CD4-positive, alpha-beta T cell (primary cell): ENCODE results near the gene SMPD1. TPM values are rescaled to one million over a fixed set of nuclear protein-coding genes. Genes with fewer than 3 reads are reported as not detected.
A peak's percentile ranks its signal among the peaks of the same experiment; 100 is the strongest.

Experiments used
- ATAC-seq: fragments of 200-7000 bp; cut with Tn5 transposase; one replicate; pipeline ENCODE4 v1.10.0; 2022; ENCODE audit warnings: mild to moderate bottlenecking; ENCODE audit not compliant: poor library complexity
- CTCF ChIA-PET: fragments of 350-600 bp; sonication (Branson Sonifier 250); formaldehyde crosslinking; loops from one replicate; lab custom pipeline; 2021; ENCODE audit warnings: antibody characterized with exemption, inconsistent platforms; lab: Charles Lee
- POLR2A ChIA-PET: fragments of 350-600 bp; sonication (Branson Sonifier 250); formaldehyde crosslinking; loops from one replicate; lab custom pipeline; 2021; ENCODE audit warnings: antibody characterized with exemption, inconsistent platforms; lab: Charles Lee
- DNase-seq, 14 experiments: peaks; one replicate each; pipeline ENCODE4 v3.0.0-alpha.2; 2013 to 2020; ENCODE audit warnings: mixed read lengths in 2 of 14
- H3K27ac ChIP-seq, 2 donors: one replicate each; pipeline versions ENCODE4 v1.5.1 to v1.7.0; 2013; ENCODE audit warnings: low read length in 2 of 2, low read depth in 1 of 2, mild to moderate bottlenecking in 1 of 2
- H3K27me3 ChIP-seq, 2 experiments: 1 replicate in 1 of 2; 2 replicates in 1 of 2; pipeline versions ENCODE4 v1.6.1 to v1.7.0; 2013; ENCODE audit warnings: low read length in 2 of 2, control low read depth in 1 of 2, mild to moderate bottlenecking in 1 of 2, moderate library complexity in 1 of 2; ENCODE audit not compliant: insufficient read depth in 2 of 2, control insufficient read depth in 1 of 2
- H3K36me3 ChIP-seq: one replicate; pipeline ENCODE4 v1.6.1; 2013; ENCODE audit warnings: low read length, control low read depth; ENCODE audit not compliant: insufficient read depth
- H3K4me1 ChIP-seq: one replicate; pipeline ENCODE4 v1.6.1; 2013; ENCODE audit warnings: low read length, control low read depth; ENCODE audit not compliant: insufficient read depth
- H3K4me3 ChIP-seq: one replicate; pipeline ENCODE4 v1.5.1; 2013; ENCODE audit warnings: mild to moderate bottlenecking, low read length, moderate library complexity
- H3K9me3 ChIP-seq, 2 experiments: 1 replicate in 1 of 2; 2 replicates in 1 of 2; pipeline versions ENCODE4 v1.6.1 to v1.7.0; 2013; ENCODE audit warnings: low read length in 2 of 2, mild to moderate bottlenecking in 2 of 2, control low read depth in 1 of 2, moderate library complexity in 1 of 2; ENCODE audit not compliant: control insufficient read depth in 1 of 2, insufficient read depth in 1 of 2
- H3K27ac Mint-ChIP-seq: one replicate; pipeline ENCODE4 v1.8.0; 2020; ENCODE audit warnings: mixed read lengths
- H3K27me3 Mint-ChIP-seq: one replicate; pipeline ENCODE4 v1.8.0; 2021; ENCODE audit warnings: mixed read lengths
- H3K36me3 Mint-ChIP-seq: one replicate; pipeline ENCODE4 v1.8.0; 2021; ENCODE audit warnings: low read depth, mixed read lengths
- H3K4me1 Mint-ChIP-seq: one replicate; pipeline ENCODE4 v1.8.0; 2021; ENCODE audit warnings: low read depth, mixed read lengths
- H3K4me3 Mint-ChIP-seq: one replicate; pipeline ENCODE4 v1.8.0; 2020; ENCODE audit warnings: mild to moderate bottlenecking, mixed read lengths
- H3K9me3 Mint-ChIP-seq: one replicate; pipeline ENCODE4 v1.8.0; 2020; ENCODE audit warnings: mixed read lengths
- CTCF ChIP-seq: fragments of 200-600 bp; IDR thresholded peaks from one replicate; pipeline ENCODE4 v1.8.0; 2022; ENCODE audit warnings: antibody characterized with exemption, mild to moderate bottlenecking
- intact Hi-C, 2 experiments: fragments of 100-400 bp; cut with DNase I in 1 of 2; cut with micrococcal nuclease in 1 of 2; formaldehyde crosslinking; loops; one replicate each; pipeline versions ENCODE4 v1.15.1 to v1.9.0; 2023 to 2025; cut with DNase I, micrococcal nuclease
- total RNA-seq, 174 experiments: library from RNA in 2 of 174; stranded (reverse) in 2 of 174; gene quantifications; one replicate each; pipeline ENCODE4 v1.2.3 and lab custom pipeline; 2021 to 2026

The SMPD1 gene
- total RNA-seq, 2 experiments from 2014 or later = 70.9 to 75.0 TPM

GRCh38 chr11:6443269-6444003, 53.2 kb downstream of the SMPD1 start:
- Mint-ChIP-seq H3K4me3 (no peak overlapping the region), H3K4me1 (no peaks in the 10 kb centered on the region), H3K27me3 (no peaks in the 10 kb centered on the region), H3K27ac (no peak overlapping the region), H3K9me3 (no peaks in the 10 kb centered on the region), H3K36me3 (no peaks in the 10 kb centered on the region)
- peak; percentile 89 for TF ChIP-seq CTCF
- Histone ChIP-seq H3K4me1 (peaks cover 21% of the 10 kb centered on the region), H3K36me3 (no peaks in the 10 kb centered on the region), H3K27me3 (no peaks in the 10 kb centered on the region), H3K4me3 (no peak overlapping the region), H3K9me3 (no peaks in the 10 kb centered on the region), H3K27ac (no peak overlapping the region)
- POLR2A ChIA-PET = interaction anchor here (0.6 to 3.2 kb wide), 14 partner anchors 12 to 68 kb away, joined by 3 to 55 read pairs (median 4); partner anchors contain the start of genes APBB1, ARFIP2, SMPD1 and TIMM10B
- peak; percentile 37 to 82 (median 48) for DNase-seq
- intact Hi-C loops = loop anchor here (1.0 to 2.0 kb wide), 4 partner anchors 25 to 64 kb away; partner anchors contain the start of gene APBB1 (in 1 of the 2)
- ATAC-seq = peak; percentile 91
- CTCF ChIA-PET = interaction anchor here (0.6 to 11.8 kb wide), 34 partner anchors 16 to 252 kb away, joined by 3 to 230 read pairs (median 5); partner anchors contain the start of genes APBB1, ARFIP2, MRPL17 and SMPD1

Other genes with a start within 250 kb of the SMPD1 start
- not detected for gene OR52B2, start 220.1 kb upstream of the SMPD1 start, total RNA-seq
- gene OR52W1, start 191.2 kb upstream of the SMPD1 start, total RNA-seq = not detected
- not detected for gene C11orf42, start 184.9 kb upstream of the SMPD1 start, total RNA-seq
- 10 to 100 TPM; 26.7 to 27.7 TPM for gene FHIP1B, start 155.8 kb upstream of the SMPD1 start, total RNA-seq
- under 1 TPM in 1 of 2 experiments, not detected in 1; 0.16 TPM for gene CNGA4, start 151.4 kb upstream of the SMPD1 start, total RNA-seq
- not detected for gene CCKBR, start 130.6 kb upstream of the SMPD1 start, total RNA-seq
- under 1 TPM in 1 of 2 experiments, not detected in 1; 0.27 TPM for gene CAVIN3, start 70.0 kb upstream of the SMPD1 start, total RNA-seq
- gene APBB1, start 28.6 kb downstream of the SMPD1 start, total RNA-seq = 100 to 1,000 TPM; 182 to 184 TPM
- under 1 TPM; 0.52 to 0.87 TPM for gene HPX, start 50.5 kb downstream of the SMPD1 start, total RNA-seq
- 10 to 100 TPM; 16.4 to 16.6 TPM for gene TRIM3, start 83.5 kb downstream of the SMPD1 start, total RNA-seq
- gene ARFIP2, start 90.9 kb downstream of the SMPD1 start, total RNA-seq = 10 to 100 TPM; 78.1 to 80.5 TPM
- 10 to 100 TPM; 68.5 to 68.6 TPM for gene TIMM10B, start 91.0 kb downstream of the SMPD1 start, total RNA-seq
- gene DNHD1, start 106.8 kb downstream of the SMPD1 start, total RNA-seq = 10 to 100 TPM; 44.1 to 46.8 TPM
- 10 to 100 TPM; 25.7 to 27.3 TPM for gene RRP8, start 213.1 kb downstream of the SMPD1 start, total RNA-seq
- gene ILK, start 213.3 kb downstream of the SMPD1 start, total RNA-seq = 10 to 100 TPM; 19.2 to 21.0 TPM
- gene TAF10, start 221.7 kb downstream of the SMPD1 start, total RNA-seq = 100 to 1,000 TPM; 154 to 164 TPM
- gene TPP1, start 228.9 kb downstream of the SMPD1 start, total RNA-seq = 10 to 100 TPM; 29.7 to 34.4 TPM